A549 (cell line): ENCODE results near the gene MAFB. TPM values are rescaled to one million over a fixed set of nuclear protein-coding genes. Genes with fewer than 3 reads are reported as not detected.

Experiments
- ATAC-seq, 2 experiments: fragments of 200-7000 bp in 1 of 2; fragments of >200 bp in 1 of 2; cut with Nextera tagmentation in 1 of 2; cut with Tn5 transposase in 1 of 2; 3 replicates each; pipeline versions ENCODE4 v1.8.0 to v1.9.1; 2018 to 2020; ENCODE audit warnings: mild to moderate bottlenecking in 1 of 2, moderate library complexity in 1 of 2
- CTCF ChIA-PET: fragments of 300-600 bp; sonication (Branson Sonifier 250); formaldehyde crosslinking; extraction: SDS; loops from one replicate; lab custom pipeline; 2021; ENCODE audit warnings: antibody characterized with exemption, inconsistent platforms; lab: Yijun Ruan, JAX
- POLR2A ChIA-PET: fragments of 350-600 bp; formaldehyde crosslinking; extraction: SDS; loops from one replicate; lab custom pipeline; 2021; ENCODE audit warnings: antibody characterized with exemption, inconsistent platforms; lab: Yijun Ruan, JAX
- DNase-seq, 2 experiments: peaks; one replicate each; pipeline versions ENCODE4 v3.0.0 to v3.0.0-alpha.2; 2011 to 2016; ENCODE audit warnings: low read depth in 1 of 2, low spot score in 1 of 2
- FAIRE-seq: peaks from 2 replicates; lab custom pipeline; 2011; peaks lifted over from hg19 to GRCh38; lab: Jason Lieb, UNC
- H3K27ac ChIP-seq, 2 experiments: fragments of >200 bp; sonication (Bioruptor Twin); formaldehyde crosslinking; 3 replicates each; pipeline ENCODE4 v1.5.1; 2016 to 2017
- H3K4me1 ChIP-seq: fragments of >200 bp; sonication (Bioruptor Twin); formaldehyde crosslinking; 3 replicates; pipeline ENCODE4 v1.6.1; 2016
- H3K4me2 ChIP-seq: fragments of >200 bp; sonication (Bioruptor Twin); formaldehyde crosslinking; 3 replicates; pipeline ENCODE4 v1.6.1; 2016
- H3K4me3 ChIP-seq: fragments of >200 bp; sonication (Bioruptor Twin); formaldehyde crosslinking; 3 replicates; pipeline ENCODE4 v1.5.1; 2016
- H3K9me3 ChIP-seq: fragments of >200 bp; sonication (Bioruptor Twin); formaldehyde crosslinking; 3 replicates; pipeline ENCODE4 v1.6.1; 2016
- BHLHE40 ChIP-seq: IDR thresholded peaks from 2 replicates; pipeline ENCODE4 v1.6.1; 2012; ENCODE audit warnings: low read depth, low read length, inconsistent platforms
- CBX2 ChIP-seq: fragments of 200-600 bp; sonication (generic); IDR thresholded peaks from 2 replicates; pipeline ENCODE4 v1.6.1; 2016; ENCODE audit warnings: low read depth, mild to moderate bottlenecking, borderline replicate concordance
- CTCF ChIP-seq: fragments of >200 bp; sonication (Bioruptor Twin); formaldehyde crosslinking; IDR thresholded peaks from 3 replicates; pipeline ENCODE4 v1.5.1; 2016
- EHF ChIP-seq: fragments of 250-450 bp; sonication (Bioruptor Pico); IDR thresholded peaks from 2 replicates; pipeline ENCODE4 v1.5.0; 2020; ENCODE audit warnings: mild to moderate bottlenecking
- EP300 ChIP-seq, 2 experiments: fragments of >200 bp; sonication (Bioruptor Twin); formaldehyde crosslinking; IDR thresholded peaks; 2 replicates in 1 of 2; 3 replicates in 1 of 2; pipeline ENCODE4 v1.6.1; 2016 to 2017
- ESRRA ChIP-seq: fragments of 150-350 bp; IDR thresholded peaks from 2 replicates; pipeline ENCODE4 v1.6.1; 2014; ENCODE audit warnings: mild to moderate bottlenecking, low read length, borderline replicate concordance
- GATA3 ChIP-seq: IDR thresholded peaks from 2 replicates; pipeline ENCODE4 v1.6.1; 2012; ENCODE audit warnings: borderline replicate concordance
- KDM5A ChIP-seq: fragments of 200-600 bp; sonication (generic); IDR thresholded peaks from 2 replicates; pipeline ENCODE4 v1.6.1; 2016; ENCODE audit warnings: antibody characterized with exemption, mild to moderate bottlenecking
- MYC ChIP-seq: IDR thresholded peaks from 2 replicates; pipeline ENCODE4 v1.6.1; 2012; ENCODE audit warnings: mild to moderate bottlenecking, inconsistent platforms, low read length, improper control_type of control experiment, borderline replicate concordance
- NFE2L2 ChIP-seq: fragments of 150-350 bp; conservative IDR thresholded peaks from 2 replicates; pipeline ENCODE4 v1.6.1; 2014; ENCODE audit warnings: low read length
- NPAS2 ChIP-seq: fragments of 250-450 bp; sonication (Bioruptor Pico); IDR thresholded peaks from 2 replicates; pipeline ENCODE4 v1.8.0; 2022; ENCODE audit warnings: mild to moderate bottlenecking, moderate library complexity, borderline replicate concordance
- PHF8 ChIP-seq: fragments of 200-600 bp; sonication (generic); IDR thresholded peaks from 2 replicates; pipeline ENCODE4 v1.6.1; 2016; ENCODE audit warnings: low read depth, mild to moderate bottlenecking, antibody characterized with exemption, moderate library complexity, borderline replicate concordance
- POLR2AphosphoS2 ChIP-seq: conservative IDR thresholded peaks from 2 replicates; pipeline ENCODE4 v1.6.1; 2012; ENCODE audit warnings: low read length, improper control_type of control experiment, inconsistent platforms
- RARB ChIP-seq: fragments of 250-450 bp; sonication (Bioruptor Pico); IDR thresholded peaks from 2 replicates; pipeline ENCODE4 v1.8.0; 2021; ENCODE audit warnings: mild to moderate bottlenecking, moderate library complexity
- RCOR1 ChIP-seq: fragments of 150-350 bp; IDR thresholded peaks from 2 replicates; pipeline ENCODE4 v1.6.1; 2014; ENCODE audit warnings: antibody characterized with exemption, low read length, low read depth
- RNF2 ChIP-seq: fragments of 200-600 bp; sonication (generic); IDR thresholded peaks from 2 replicates; pipeline ENCODE4 v1.6.1; 2016; ENCODE audit warnings: low read depth, mild to moderate bottlenecking, antibody characterized with exemption, moderate library complexity, borderline replicate concordance
- SMC3 ChIP-seq: fragments of >200 bp; sonication (Bioruptor Twin); formaldehyde crosslinking; IDR thresholded peaks from 3 replicates; pipeline ENCODE4 v1.6.1; 2018; ENCODE audit warnings: inconsistent platforms
- TFCP2L1 ChIP-seq: fragments of 250-450 bp; sonication (Bioruptor Pico); IDR thresholded peaks from 2 replicates; pipeline ENCODE4 v1.5.0; 2021; ENCODE audit warnings: mild to moderate bottlenecking
- TP53 ChIP-seq: fragments of 250-450 bp; sonication (Bioruptor Pico); IDR thresholded peaks from 2 replicates; pipeline ENCODE4 v1.5.0; 2021; ENCODE audit warnings: mild to moderate bottlenecking, moderate library complexity
- USF2 ChIP-seq: fragments of 450-650 bp; IDR thresholded peaks from 2 replicates; pipeline ENCODE4 v1.6.1; 2014; ENCODE audit warnings: antibody characterized with exemption
- ZFP36 ChIP-seq: fragments of 450-650 bp; IDR thresholded peaks from 2 replicates; pipeline ENCODE4 v1.6.1; 2014; ENCODE audit warnings: borderline replicate concordance; ENCODE audit not compliant: partially characterized antibody
- ZNF302 ChIP-seq: fragments of 250-450 bp; sonication (Bioruptor Pico); IDR thresholded peaks from 2 replicates; pipeline ENCODE4 v1.9.0; 2021; ENCODE audit warnings: inconsistent platforms, mild to moderate bottlenecking, moderate library complexity
- ZSCAN20 ChIP-seq: fragments of 250-450 bp; sonication (Bioruptor Pico); IDR thresholded peaks from 2 replicates; pipeline ENCODE4 v1.8.0; 2022; ENCODE audit warnings: mild to moderate bottlenecking, moderate library complexity
- WGBS: methylation state at CpG from one replicate; pipeline ENCODE4 v1.1.6; 2017; ENCODE audit errors: missing lambda C conversion rate; 5-methylcytosine and 5-hydroxymethylcytosine counted together
- polyA plus RNA-seq, 4 experiments: library from polyadenylated mRNA; depleted of rRNA in 3 of 4; stranded (reverse); fragments of >200 nt; fragmentation: RNase III in 1 of 4; extraction: RNeasy Plus Mini Kit Qiagen cat#74134 plus additional on column Dnase treatment in 1 of 4; gene quantifications; 2 replicates in 3 of 4; 3 replicates in 1 of 4; pipeline ENCODE4 v1.2.3, GENCODE V29; 2011 to 2017
- TF ChIP-seq, protein P1 (sequence below): IDR thresholded peaks from 2 replicates; pipeline ENCODE4 v1.6.1; 2012
- TF ChIP-seq, protein P2 (sequence below): fragments of 250-450 bp; sonication (Bioruptor Pico); IDR thresholded peaks from 2 replicates; pipeline ENCODE4 v1.5.0; 2020; ENCODE audit warnings: low read depth, mild to moderate bottlenecking, moderate library complexity
- TF ChIP-seq, protein P3 (sequence below): fragments of >200 bp; sonication (Bioruptor Twin); formaldehyde crosslinking; IDR thresholded peaks from 2 replicates; pipeline ENCODE4 v1.6.1; 2016

MAFB gene
- polyA plus RNA-seq, 2 of the 4 experiments (the other 2 are of a cell fraction) = 0.04 TPM; not detected in 1

GRCh38 chr20:40655451-40655850 lies 33.6 kb downstream of the MAFB start:
- DNase-seq (no peak), FAIRE-seq (no peak), ATAC-seq (no peak)
- POLR2A ChIA-PET = no interaction called here
- no peak overlapping the region for H3K27ac ChIP-seq
- H3K4me3 ChIP-seq = no peak overlapping the region
- TF ChIP-seq, protein P1, sequence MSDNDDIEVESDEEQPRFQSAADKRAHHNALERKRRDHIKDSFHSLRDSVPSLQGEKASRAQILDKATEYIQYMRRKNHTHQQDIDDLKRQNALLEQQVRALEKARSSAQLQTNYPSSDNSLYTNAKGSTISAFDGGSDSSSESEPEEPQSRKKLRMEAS = no peak
- no peak for TF ChIP-seq RCOR1
- WGBS = 34% methylated on average over 6 of the region's 6 CpGs
- H3K4me1 ChIP-seq = no peaks in the 10 kb centered on the region
- H3K4me2 ChIP-seq = no peak overlapping the region
- CTCF ChIA-PET = no interaction called here
- no peaks in the 10 kb centered on the region for H3K9me3 ChIP-seq

GRCh38 chr20:40654876-40655275 lies 34.2 kb downstream of the MAFB start:
- Histone ChIP-seq H3K9me3 (no peaks in the 10 kb centered on the region), H3K4me1 (no peaks in the 10 kb centered on the region), H3K4me3 (no peak overlapping the region), H3K4me2 (no peak overlapping the region), H3K27ac (no peak overlapping the region)
- FAIRE-seq (no peak), DNase-seq (no peak), ATAC-seq (no peak)
- TF ChIP-seq GATA3 (no peak), RARB (no peak), ZFP36 (no peak), PHF8 (no peak), NFE2L2 (no peak), CTCF (no peak), BHLHE40 (no peak)
- TF ChIP-seq, protein P2, sequence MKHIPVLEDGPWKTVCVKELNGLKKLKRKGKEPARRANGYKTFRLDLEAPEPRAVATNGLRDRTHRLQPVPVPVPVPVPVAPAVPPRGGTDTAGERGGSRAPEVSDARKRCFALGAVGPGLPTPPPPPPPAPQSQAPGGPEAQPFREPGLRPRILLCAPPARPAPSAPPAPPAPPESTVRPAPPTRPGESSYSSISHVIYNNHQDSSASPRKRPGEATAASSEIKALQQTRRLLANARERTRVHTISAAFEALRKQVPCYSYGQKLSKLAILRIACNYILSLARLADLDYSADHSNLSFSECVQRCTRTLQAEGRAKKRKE (CRISPR knock-in tag) = no peak
- 18% methylated on average over 4 of the region's 4 CpGs for WGBS
- POLR2A ChIA-PET = no interaction called here
- CTCF ChIA-PET = interaction anchor here (1.3 kb wide), 1 partner anchor 63 kb away, joined by 3 read pairs; no protein-coding TSS in a partner anchor

GRCh38 chr20:40652441-40652987 lies 36.5 kb downstream of the MAFB start:
- TF ChIP-seq NPAS2 (CRISPR knock-in tag) (no peak), RNF2 (no peak), TP53 (CRISPR knock-in tag) (no peak), CBX2 (no peak), EP300 (IDR thresholded peaks at IDR 0.05) (no peak), NFE2L2 (no peak), MYC (no peak), ZSCAN20 (CRISPR knock-in tag) (no peak)
- H3K4me1 ChIP-seq = no peaks in the 10 kb centered on the region
- DNase-seq (no peak), FAIRE-seq (no peak), ATAC-seq (no peak)
- no peaks in the 10 kb centered on the region for H3K9me3 ChIP-seq
- ChIA-PET POLR2A (no interaction called here), CTCF (no interaction called here)
- WGBS = 28% methylated on average over 5 of the region's 8 CpGs
- no peak overlapping the region for H3K27ac ChIP-seq
- no peak overlapping the region for H3K4me2 ChIP-seq
- H3K4me3 ChIP-seq = no peak overlapping the region

DNA sequence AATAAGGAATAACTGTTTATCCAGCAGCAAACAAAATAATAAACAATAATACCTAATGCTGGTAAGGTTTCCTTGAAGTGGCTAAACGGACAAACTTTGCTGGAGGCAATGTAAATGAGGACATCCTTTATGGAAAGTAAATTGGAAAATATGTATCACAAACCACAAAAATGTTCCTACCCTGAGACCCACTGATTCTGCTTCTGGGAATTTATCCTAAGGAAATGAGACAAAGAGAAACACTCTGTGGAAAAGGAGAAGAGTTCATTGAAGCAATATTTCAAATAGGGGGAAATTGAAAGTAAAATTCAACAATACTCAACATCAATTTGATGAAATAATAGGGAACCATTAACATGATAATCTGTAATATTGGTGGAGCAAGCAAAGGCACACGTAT lies 37.9 kb downstream of the MAFB start:
- no peak for DNase-seq
- Histone ChIP-seq H3K27ac (no peak overlapping the region), H3K9me3 (no peaks in the 10 kb centered on the region), H3K4me2 (no peak overlapping the region), H3K4me1 (no peaks in the 10 kb centered on the region), H3K4me3 (no peak overlapping the region)
- TF ChIP-seq TFCP2L1 (CRISPR knock-in tag) (no peak), POLR2AphosphoS2 (no peak), KDM5A (no peak), EHF (CRISPR knock-in tag) (no peak), GATA3 (no peak), ESRRA (no peak), USF2 (no peak), CBX2 (no peak), SMC3 (no peak), ZNF302 (CRISPR knock-in tag) (no peak)
- TF ChIP-seq, protein P3, sequence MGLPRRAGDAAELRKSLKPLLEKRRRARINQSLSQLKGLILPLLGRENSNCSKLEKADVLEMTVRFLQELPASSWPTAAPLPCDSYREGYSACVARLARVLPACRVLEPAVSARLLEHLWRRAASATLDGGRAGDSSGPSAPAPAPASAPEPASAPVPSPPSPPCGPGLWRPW = no peak
- WGBS = 3% methylated on average over 2 of the region's 2 CpGs
- ATAC-seq = no peak
- ChIA-PET CTCF (interaction anchor here (0.9 kb wide), 1 partner anchor 21 kb away, joined by 4 read pairs; no protein-coding TSS in a partner anchor), POLR2A (no interaction called here)
- no peak for FAIRE-seq
